COR-L47 (cell line): ENCODE measurements around the gene NRP2.

Source experiments
- DNase-seq: peaks from one replicate; lab custom pipeline; 2025; lab: John Stamatoyannopoulos, UW

Gene NRP2

GRCh38 chr2:205687641-205687956 is 5.3 kb downstream of the NRP2 start:
- no peak for DNase-seq

- DNase-seq, result no peak
These were observed 6.3 kb downstream of the NRP2 start for GRCh38 chr2:205688417-205689200.

- DNase-seq, result no peak
These were observed 7.5 kb downstream of the NRP2 start for GRCh38 chr2:205689820-205690219.

- DNase-seq, result no peak
These were observed 9.8 kb downstream of the NRP2 start for GRCh38 chr2:205692104-205692503.

- DNase-seq, result no peak
These were observed 12.0 kb downstream of the NRP2 start for GRCh38 chr2:205694256-205694655.

- no peak for DNase-seq
These were observed 13.2 kb downstream of the NRP2 start for GRCh38 chr2:205695460-205695991.

- DNase-seq, result no peak
These were observed 14.1 kb downstream of the NRP2 start for GRCh38 chr2:205696331-205696926.

- no peak for DNase-seq
These were observed 14.7 kb downstream of the NRP2 start for GRCh38 chr2:205696927-205697441.

GRCh38 chr2:205698286-205699268 is 16.3 kb downstream of the NRP2 start:
- no peak for DNase-seq

- DNase-seq, result no peak
These were observed 17.4 kb downstream of the NRP2 start for GRCh38 chr2:205699515-205700289.

GRCh38 chr2:205700331-205701132 is 18.2 kb downstream of the NRP2 start:
- no peak for DNase-seq

GRCh38 chr2:205701509-205701908 is 19.2 kb downstream of the NRP2 start:
- DNase-seq, result no peak

- no peak for DNase-seq
These were observed 20.3 kb downstream of the NRP2 start for GRCh38 chr2:205702576-205702975.

- DNase-seq, result no peak
These were observed 21.3 kb downstream of the NRP2 start for GRCh38 chr2:205703471-205704126.

GRCh38 chr2:205704127-205704741 is 21.9 kb downstream of the NRP2 start:
- no peak for DNase-seq

GRCh38 chr2:205705511-205706349 is 23.4 kb downstream of the NRP2 start:
- no peak for DNase-seq

- DNase-seq, result no peak
These were observed 24.6 kb downstream of the NRP2 start for GRCh38 chr2:205706769-205707381.

- DNase-seq, result no peak
These were observed 25.9 kb downstream of the NRP2 start for GRCh38 chr2:205708231-205708631.
